Cardiac muscle cell (in vitro differentiated cells and primary cell): Measurements from ENCODE around the gene DUSP9. TPM values are rescaled to one million over a fixed set of nuclear protein-coding genes. Genes with fewer than 3 reads are reported as not detected.
"Not testable (repeated sequence)": the region's sequence is repeated elsewhere in the genome, so short reads cannot be mapped to it uniquely, and the experiment has no call there.

Experiments
- DNase-seq, 2 donors: peaks; one replicate each; pipeline versions ENCODE4 v3.0.0 to v3.0.0-alpha.2; 2010 to 2017; ENCODE audit warnings: low read depth in 1 of 2, low spot score in 1 of 2
- H3K27ac ChIP-seq: fragments of 200-600 bp; sonication (generic); 2 replicates; pipeline ENCODE4 v1.5.1; 2016
- H3K27me3 ChIP-seq: fragments of 200-600 bp; sonication (generic); 2 replicates; pipeline ENCODE4 v1.6.0; 2016; ENCODE audit warnings: control low read depth
- H3K36me3 ChIP-seq: fragments of 200-600 bp; sonication (generic); 2 replicates; pipeline ENCODE4 v1.5.1; 2016; ENCODE audit warnings: control low read depth
- H3K4me1 ChIP-seq: fragments of 200-600 bp; sonication (generic); 2 replicates; pipeline ENCODE4 v1.8.1; 2017; ENCODE audit warnings: low read depth, mild to moderate bottlenecking, mixed run types
- H3K4me3 ChIP-seq: fragments of 200-600 bp; sonication (generic); 2 replicates; pipeline ENCODE4 v1.5.1; 2016; ENCODE audit warnings: mild to moderate bottlenecking
- H3K9me3 ChIP-seq: fragments of 200-600 bp; sonication (generic); 2 replicates; pipeline ENCODE4 v1.5.1; 2017; ENCODE audit warnings: low read depth, mild to moderate bottlenecking, control low read depth
- polyA plus RNA-seq: library from polyadenylated mRNA; unstranded; fragments of >200 nt; fragmentation: Nextera tagmentation; extraction: Ambion mirVana; gene quantifications from 2 replicates; pipeline ENCODE4 v1.2.1, GENCODE V29; 2016
- total RNA-seq: library from RNA; depleted of rRNA; stranded (reverse); fragments of >200 nt; gene quantifications from 2 replicates; pipeline ENCODE4 v1.2.3, GENCODE V29; 2016
- TF ChIP-seq, protein P1 (sequence below): IDR thresholded peaks from 2 replicates; pipeline ENCODE4 v1.5.1; 2012; ENCODE audit warnings: low read depth, mild to moderate bottlenecking, low read length

The DUSP9 gene
- total and polyA plus RNA-seq, 2 experiments from 2014 or later, result 6.8 to 8.7 TPM

DNA sequence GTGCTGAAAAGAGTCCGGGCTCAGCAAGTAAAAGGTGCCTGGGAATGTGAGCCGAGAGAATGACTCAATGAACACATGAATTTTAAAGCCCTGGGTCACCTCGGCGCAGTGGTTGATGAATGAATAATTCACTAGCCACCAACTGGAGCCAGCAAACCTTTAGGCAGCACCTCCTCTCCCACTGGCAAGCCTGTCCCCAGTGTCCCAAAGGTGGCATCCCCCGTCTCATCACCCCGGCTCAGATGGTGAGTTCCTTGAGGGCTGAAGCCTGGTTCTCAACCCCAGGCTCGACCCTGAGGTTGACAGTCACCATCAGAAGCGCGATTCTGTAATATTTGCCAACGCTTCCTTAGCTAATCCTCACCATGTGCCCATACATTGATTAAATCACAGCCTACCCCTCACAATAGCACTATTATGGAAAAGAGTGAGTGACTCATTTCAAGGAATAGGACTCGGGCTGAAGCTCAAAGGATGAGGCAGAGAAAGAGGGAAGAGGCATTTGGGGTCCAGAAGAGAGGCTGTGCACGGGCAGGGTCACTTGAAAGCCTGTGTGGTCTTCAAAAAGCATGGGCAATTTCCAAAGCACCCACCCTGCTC lies 45.4 kb upstream of the DUSP9 start:
- TF ChIP-seq, protein P1, sequence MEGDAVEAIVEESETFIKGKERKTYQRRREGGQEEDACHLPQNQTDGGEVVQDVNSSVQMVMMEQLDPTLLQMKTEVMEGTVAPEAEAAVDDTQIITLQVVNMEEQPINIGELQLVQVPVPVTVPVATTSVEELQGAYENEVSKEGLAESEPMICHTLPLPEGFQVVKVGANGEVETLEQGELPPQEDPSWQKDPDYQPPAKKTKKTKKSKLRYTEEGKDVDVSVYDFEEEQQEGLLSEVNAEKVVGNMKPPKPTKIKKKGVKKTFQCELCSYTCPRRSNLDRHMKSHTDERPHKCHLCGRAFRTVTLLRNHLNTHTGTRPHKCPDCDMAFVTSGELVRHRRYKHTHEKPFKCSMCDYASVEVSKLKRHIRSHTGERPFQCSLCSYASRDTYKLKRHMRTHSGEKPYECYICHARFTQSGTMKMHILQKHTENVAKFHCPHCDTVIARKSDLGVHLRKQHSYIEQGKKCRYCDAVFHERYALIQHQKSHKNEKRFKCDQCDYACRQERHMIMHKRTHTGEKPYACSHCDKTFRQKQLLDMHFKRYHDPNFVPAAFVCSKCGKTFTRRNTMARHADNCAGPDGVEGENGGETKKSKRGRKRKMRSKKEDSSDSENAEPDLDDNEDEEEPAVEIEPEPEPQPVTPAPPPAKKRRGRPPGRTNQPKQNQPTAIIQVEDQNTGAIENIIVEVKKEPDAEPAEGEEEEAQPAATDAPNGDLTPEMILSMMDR, result no peak
- no peaks in the 10 kb centered on the region for H3K4me1 ChIP-seq
- H3K27ac ChIP-seq, result no peak overlapping the region
- no peaks in the 10 kb centered on the region for H3K36me3 ChIP-seq
- H3K9me3 ChIP-seq, result no peaks in the 10 kb centered on the region
- no peak overlapping the region for H3K4me3 ChIP-seq
- no peak for DNase-seq
- peaks cover 3% of the 10 kb centered on the region for H3K27me3 ChIP-seq

DNA sequence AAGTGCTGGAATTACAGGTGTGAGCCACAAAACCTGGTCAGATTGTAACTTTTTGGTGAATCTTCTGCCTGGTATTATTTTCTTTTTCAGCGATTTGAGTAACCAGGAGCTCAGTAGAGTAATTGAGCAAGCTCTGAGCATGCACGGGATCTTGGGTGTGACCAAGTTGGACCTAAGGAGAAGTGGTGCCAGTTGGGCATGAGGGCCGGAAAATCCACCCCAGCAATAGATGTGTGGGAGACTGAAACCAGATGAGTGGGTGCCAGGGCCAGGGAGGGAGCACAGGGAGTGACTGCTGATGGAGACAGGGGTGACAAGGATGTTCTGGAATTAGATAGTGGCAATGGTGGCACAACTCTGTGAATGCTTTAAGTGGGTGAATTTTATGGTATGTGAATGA lies 44.4 kb upstream of the DUSP9 start:
- no peak for DNase-seq
- Histone ChIP-seq H3K36me3 (no peaks in the 10 kb centered on the region), H3K4me3 (no peak overlapping the region), H3K27me3 (peaks cover 8% of the 10 kb centered on the region), H3K27ac (no peak overlapping the region), H3K4me1 (no peaks in the 10 kb centered on the region), H3K9me3 (no peaks in the 10 kb centered on the region)
- TF ChIP-seq, protein P1, result no peak

DNA sequence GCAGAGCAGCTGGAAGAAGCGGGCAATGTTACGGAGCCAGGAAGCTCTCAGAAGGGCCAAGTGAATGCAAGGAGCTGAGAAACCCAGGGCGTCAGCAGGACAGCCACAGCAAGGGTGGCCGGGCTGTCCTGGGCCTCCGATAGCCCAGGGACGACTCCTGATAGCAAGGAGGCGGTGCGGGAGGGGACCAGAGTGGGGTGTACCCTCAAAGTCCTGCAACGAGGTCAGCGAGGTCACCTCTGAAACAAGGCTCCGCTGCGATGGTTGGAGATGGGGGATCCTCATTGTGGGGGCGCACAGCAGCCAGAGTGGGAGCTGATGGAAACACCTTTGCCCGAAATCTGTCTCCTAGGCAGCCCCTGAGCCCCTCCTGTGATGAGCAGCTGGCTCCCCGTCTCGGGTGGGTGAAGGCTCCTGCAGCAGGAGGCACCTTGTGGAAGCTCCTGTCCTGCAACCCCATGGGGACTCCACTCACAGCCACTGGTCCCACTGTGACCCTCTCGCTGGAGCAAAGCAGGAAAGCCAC lies 43.8 kb upstream of the DUSP9 start:
- Histone ChIP-seq H3K27me3 (peaks cover 12% of the 10 kb centered on the region), H3K9me3 (no peaks in the 10 kb centered on the region), H3K4me1 (no peaks in the 10 kb centered on the region), H3K4me3 (no peak overlapping the region), H3K27ac (no peak overlapping the region), H3K36me3 (no peaks in the 10 kb centered on the region)
- TF ChIP-seq, protein P1, result no peak
- no peak for DNase-seq

DNA sequence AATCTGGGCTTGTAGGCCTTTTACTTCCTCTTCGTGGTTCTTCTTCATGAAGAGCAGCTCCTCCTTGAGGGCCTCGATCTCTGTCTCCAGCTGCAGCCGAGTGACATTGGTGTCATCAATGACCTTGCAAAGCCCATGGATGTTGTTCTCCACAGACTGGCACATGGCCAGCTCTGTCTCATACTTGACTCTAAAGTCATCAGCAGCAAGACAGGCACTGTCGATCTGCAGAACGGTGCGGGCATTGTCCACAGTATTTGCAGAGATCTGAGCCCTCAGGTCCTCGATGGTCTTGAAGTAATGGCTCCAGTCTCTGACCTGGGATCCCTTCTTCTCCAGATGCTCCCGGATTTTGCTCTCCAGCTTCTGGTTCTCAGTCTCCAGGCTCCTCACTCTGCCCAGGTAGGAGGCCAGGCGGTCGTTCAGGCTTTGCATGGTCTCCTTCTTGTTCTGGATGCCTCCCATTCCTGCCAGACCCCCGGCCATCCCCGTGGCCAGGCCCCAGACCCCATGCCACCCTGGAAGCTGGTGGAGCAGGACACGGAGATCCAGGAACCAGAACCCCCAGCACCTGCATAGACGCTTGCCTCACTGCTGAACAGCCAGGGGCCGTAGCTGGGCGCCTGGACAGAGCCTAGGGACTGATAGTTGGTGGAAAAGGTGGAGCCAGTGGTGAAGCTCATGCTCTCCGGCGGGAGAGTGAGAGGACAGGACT lies 42.2 kb upstream of the DUSP9 start:
- not testable (repeated sequence) for DNase-seq, H3K36me3 ChIP-seq, H3K9me3 ChIP-seq, H3K27ac ChIP-seq, H3K4me3 ChIP-seq, H3K4me1 ChIP-seq
- H3K27me3 ChIP-seq, result peaks cover 17% of the 10 kb centered on the region

DNA sequence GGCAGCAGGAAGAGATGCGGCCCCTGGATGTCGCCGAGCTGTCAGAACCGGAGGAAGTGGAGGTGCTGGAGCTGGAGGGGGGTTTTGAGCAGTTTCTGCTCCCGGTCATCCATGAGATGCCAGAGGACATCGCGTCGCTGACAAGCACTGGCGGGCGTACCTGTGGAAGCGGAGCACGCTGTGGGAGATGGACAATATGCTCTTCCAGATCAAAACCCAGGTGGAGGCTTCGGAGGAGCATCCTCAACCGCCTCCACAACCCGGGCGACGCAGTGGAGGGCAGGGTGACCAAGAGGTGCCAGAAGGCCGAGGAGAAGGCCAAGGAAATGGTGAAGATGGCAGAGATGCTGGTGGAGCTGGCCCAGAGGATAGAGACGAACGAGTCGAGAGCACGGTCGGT lies 40.5 kb upstream of the DUSP9 start:
- H3K4me3 ChIP-seq, result no peak overlapping the region
- peaks cover 20% of the 10 kb centered on the region for H3K27me3 ChIP-seq
- no peaks in the 10 kb centered on the region for H3K36me3 ChIP-seq
- TF ChIP-seq, protein P1, result no peak
- no peaks in the 10 kb centered on the region for H3K9me3 ChIP-seq
- no peak for DNase-seq
- no peak overlapping the region for H3K27ac ChIP-seq
- H3K4me1 ChIP-seq, result no peaks in the 10 kb centered on the region

DNA sequence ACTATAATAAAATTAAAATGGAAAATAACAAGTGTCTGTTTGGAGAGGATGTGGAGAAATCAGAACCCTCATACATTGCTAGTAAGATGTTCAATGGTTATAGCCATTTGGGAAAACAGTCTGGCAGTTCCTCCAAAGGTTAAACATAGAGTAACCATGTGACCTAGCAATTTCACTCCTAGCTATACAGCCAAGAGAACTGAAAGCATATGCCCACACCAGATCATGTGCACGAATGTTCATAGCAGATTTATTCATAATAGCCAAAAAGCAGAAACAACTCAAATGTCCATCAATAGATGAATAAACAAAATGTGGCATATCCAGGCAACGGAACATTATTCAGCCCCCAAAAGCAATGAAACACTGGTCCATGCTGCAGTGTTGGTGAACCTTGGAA lies 38.6 kb upstream of the DUSP9 start:
- no peaks in the 10 kb centered on the region for H3K9me3 ChIP-seq
- no peak overlapping the region for H3K27ac ChIP-seq
- TF ChIP-seq, protein P1, result no peak
- H3K36me3 ChIP-seq, result no peaks in the 10 kb centered on the region
- H3K27me3 ChIP-seq, result peaks cover 37% of the 10 kb centered on the region
- DNase-seq, result no peak
- H3K4me3 ChIP-seq, result no peak overlapping the region
- H3K4me1 ChIP-seq, result no peaks in the 10 kb centered on the region
